HG02759 (cell line): ENCODE measurements around the gene ABCA9.
"Not testable (repeated sequence)": the region's sequence is repeated elsewhere in the genome, so short reads cannot be mapped to it uniquely, and the experiment has no call there.

Experiments
- ATAC-seq: cut with Tn5 transposase; IDR thresholded peaks from one replicate; pipeline ENCODE4 v1.9.1; 2021; ENCODE audit warnings: mild to moderate bottlenecking, moderate library complexity; ENCODE audit not compliant: unreplicated experiment

The ABCA9 gene

DNA sequence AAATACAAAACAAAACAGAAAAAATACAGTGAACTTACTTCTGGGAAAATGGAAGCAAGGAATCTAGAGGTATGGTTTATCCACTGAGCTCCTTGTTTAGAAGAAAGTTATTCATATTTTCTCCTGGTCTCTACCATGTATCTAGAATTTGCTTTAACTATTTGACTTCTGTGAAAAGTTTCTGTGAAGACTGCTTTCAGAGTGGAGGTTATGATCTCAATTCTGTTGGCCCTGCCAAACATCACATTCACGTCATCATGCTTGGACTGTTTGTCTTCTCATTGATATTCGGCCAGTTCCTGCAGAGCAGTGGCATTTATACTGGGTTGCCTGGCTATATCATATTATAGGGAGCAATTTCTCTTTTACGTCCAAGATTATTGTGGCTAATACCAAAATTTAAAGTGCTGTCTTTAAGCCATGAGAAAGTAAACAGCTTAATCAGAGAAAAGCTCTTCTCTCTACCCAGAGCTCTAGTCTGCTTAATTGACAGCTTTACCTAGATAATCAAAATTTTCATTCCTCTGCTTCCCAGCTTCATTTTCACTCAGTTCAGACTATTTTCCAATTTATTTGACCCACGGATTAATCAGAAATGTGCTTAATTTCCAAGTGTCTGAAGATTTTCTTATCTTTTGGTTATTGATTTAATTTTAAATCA lies 105.4 kb downstream of the ABCA9 start, which contains the start of gene ABCA8:
Gene ABCA8 (minus strand): TSS at position 212 of the 661 bp plus-strand sequence. CDS start 13,358 bp downstream, outside the sequence.
- ATAC-seq, result no peak

DNA sequence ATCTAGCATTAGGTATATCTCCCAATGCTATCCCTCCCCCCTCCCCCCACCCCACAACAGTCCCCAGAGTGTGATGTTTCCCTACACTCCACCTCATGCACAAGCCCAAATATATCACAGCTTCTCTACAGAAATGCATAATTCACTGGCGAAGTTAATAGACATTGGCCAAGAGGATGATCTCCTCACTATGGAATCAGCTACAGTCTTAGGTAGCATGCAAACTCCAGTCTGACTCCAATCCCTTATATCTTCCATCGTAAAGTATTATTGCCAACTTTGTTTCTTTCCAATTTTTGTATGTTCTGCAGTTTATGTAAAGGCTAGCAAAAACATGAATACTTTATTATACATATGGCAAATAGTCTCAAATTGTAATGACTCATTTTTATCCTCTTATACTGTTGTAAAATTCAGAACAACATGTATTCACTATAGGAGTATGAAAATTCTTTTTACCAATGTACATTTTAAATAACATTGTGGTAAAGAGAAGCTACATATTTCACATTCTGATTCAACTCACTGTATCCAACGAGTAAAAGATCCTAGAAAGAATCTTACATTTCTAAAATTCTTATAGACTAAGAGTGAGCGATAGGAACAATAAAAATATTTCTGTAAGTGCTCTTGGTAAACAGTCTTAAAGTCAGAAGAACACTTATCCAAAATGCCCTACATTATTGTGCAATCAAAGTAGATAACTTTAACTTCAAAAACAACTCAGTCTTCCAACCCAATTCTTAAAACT lies 106.4 kb downstream of the ABCA9 start:
- ATAC-seq, result no peak

DNA sequence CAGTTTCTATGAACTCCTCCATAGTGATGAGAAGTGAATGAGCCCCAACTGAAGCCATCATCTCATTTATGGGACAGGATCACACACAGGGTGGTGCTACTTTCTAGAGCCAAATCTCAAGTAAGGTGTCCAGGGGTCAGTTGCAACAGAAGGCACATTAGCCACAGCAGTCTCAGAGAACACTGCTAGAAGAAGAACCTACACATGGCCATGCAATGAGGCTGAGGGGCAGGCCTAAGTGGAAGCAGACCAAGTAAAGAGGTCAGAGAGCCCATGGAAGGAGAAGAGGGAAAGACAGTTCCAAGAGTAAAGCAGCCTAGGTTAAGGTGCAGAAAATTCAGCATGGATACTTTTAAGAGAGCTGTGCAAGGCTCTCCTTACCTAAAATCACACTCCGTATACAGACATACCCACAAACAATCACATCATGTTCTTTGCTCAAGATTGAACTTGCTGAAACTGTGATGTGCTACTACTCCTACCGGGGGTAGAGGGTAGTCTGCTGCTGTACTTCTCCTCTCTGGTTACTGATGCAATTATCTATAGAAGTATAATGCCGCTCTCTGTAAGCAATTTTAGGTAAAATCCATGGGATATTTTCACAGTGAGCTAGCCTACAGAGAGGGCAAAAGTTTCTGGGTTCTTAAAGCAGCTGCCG lies 107.3 kb downstream of the ABCA9 start:
- no peak for ATAC-seq

DNA sequence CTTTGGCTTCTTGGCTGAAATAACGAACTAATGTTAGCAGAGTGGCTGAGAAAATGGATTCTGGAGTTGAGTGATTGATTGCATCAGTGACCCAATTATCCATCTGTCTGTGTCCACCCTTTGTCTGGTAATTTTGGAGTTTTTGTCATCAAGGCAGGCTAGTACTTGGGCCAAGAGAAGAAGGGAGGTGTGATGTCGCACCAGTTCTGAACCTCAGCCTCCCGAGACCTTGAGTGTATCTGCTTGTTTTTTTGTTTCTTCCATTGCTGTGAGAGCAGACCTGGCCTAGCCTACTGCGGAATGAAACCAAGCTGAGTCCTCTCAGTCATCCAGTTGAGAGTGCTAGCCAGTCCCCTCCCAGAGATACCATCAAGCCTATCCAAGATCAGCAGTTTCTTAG lies 110.0 kb downstream of the ABCA9 start:
- ATAC-seq, result no peak

DNA sequence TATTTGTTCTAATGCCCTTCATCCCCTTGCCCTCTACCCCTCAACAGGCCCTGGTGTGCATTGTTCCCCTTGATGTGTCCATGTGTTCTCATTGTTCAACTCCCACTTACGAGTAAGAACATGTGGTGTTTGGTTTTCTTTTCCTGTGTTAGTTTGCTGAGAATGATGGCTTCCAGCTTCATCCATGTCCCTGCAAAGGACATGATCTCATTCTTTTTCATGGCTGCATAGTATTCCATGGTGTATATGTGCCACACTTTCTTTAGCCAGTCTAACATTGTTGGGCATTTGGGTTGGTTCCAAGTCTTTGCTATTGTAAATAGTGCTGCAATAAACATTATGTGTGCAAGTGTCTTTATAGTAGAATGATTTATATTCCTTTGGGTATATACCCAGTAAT lies 112.9 kb downstream of the ABCA9 start:
- ATAC-seq, result not testable (repeated sequence)

DNA sequence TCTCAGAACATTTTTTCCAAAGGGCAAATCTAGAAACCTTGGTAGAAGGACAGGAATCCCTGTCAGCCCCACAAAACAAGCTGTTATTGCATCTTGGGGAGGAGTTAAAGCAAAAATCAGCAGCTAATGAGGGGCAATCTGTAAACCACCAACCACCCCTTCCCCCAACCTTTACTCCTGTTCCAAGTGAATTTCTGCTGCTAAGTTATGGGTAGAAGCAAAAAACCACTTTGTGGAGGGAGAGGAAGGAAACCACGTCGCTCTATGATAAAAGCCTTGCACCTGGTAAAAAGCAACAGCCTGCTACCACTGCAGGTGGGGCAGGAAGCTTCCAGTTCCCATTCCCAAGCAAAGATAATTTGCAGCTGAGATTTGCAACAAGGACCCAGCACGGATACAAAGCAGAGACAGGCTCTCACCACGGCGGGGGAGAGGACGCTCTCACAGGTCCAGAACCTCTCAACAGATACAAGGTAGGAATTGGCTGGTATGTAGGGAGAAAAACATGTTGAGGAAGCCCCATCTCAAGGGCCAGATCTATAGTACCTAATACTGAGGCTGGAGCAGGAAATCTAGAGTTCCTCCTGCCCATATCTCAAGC lies 116.2 kb downstream of the ABCA9 start:
- ATAC-seq, result no peak

DNA sequence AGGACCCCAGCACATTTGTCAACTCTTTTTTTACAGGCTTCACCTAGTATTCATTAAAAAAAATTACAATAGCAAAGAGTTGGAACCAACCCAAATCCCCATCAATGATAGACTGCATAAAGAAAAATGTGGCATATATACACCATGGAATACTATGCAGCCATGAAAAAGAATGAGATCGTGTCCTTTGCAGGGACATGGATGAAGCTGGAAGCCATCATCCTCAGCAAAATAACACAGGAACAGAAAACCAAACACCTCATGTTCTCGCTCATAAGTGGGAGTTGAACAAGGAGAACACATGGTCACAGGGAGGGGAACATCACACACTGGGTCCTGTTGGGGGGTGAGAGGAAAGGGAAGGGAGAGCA lies 116.9 kb downstream of the ABCA9 start:
- ATAC-seq, result not testable (repeated sequence)

DNA sequence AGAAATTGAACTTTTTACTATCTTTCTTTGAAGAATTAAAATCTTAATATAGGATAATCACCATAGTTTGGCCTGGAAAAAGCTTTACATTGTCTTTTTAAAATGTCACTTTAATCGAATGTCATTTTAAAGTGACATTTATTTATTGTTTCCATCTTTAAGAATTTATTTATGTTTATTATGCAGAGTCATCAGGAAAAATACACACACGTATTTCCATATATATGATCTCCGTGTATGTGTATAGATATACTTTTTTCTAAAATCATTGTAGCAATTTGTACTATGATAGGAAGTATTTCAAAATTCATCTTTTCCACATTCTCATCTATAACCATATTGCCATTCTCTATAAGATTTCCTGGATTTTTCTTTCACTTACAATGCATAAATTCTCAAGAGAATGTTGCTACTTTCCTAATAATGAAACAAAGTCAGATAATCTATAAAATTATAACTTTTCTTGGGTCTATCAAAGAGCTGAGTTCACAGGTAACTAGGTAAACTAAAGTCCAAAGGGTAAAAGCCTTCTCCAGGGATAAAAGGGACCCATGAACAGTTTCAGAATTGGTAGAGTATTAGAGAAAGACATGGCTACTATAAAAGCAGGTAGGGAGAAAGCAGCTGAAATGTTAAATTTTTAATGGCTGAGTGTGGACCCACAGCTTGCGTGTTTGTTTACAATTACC lies 117.5 kb downstream of the ABCA9 start:
- no peak for ATAC-seq

DNA sequence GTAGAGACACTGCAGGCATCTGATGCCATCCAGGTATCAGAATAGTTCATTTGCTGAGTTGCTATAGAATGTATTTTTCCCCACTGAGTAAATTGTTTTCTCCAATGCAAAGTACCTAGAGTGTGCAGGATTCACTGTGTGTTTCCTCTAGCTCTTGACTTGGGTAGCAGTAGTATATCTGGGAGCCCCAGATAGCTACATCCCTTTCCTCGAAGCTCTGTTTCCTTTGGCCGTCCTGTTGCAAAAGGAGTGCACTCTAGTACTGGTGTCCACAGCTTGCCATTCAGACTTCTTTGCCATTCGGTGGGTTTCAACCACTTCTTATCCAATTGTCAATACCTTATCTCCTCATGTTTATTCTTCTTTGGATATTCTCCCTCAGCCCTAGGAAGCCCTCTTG lies 118.3 kb downstream of the ABCA9 start:
- no peak for ATAC-seq

DNA sequence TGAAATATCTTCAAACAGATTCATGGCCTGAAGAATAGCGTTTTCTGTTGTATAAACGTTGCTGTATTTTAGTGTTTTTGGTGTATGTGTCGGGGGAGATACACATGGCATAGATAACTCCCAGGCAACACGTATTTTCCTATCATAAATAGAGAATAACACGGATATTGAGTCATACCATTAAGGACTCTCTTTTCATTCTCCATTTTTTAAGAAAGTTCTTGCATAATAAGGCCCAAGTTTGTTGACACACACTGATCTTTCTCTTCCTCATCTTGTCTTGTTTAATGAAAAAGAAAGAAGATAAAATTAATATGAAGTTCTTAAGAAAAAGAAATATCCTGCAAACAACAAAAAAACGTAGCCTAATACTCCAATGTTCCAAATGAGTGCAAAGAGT lies 119.0 kb downstream of the ABCA9 start:
- no peak for ATAC-seq

DNA sequence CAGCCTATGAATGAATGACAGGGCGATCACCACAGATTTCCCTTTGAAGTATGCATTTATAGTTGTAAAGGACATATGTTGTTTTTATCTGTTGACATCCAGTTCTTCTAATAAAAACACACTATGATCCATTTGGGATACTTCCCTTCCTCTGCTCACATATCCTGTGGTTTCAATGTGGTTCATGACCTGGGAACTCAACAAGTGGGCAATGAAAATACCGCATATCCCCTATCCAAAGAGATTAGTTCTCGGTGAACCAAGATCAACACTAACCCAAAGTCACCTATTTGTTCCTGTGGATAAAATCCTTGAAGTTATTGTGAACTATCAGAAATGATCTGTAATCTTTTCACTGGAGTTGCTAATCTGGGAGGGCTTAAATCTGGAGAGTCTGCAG lies 121.5 kb downstream of the ABCA9 start:
- no peak for ATAC-seq

DNA sequence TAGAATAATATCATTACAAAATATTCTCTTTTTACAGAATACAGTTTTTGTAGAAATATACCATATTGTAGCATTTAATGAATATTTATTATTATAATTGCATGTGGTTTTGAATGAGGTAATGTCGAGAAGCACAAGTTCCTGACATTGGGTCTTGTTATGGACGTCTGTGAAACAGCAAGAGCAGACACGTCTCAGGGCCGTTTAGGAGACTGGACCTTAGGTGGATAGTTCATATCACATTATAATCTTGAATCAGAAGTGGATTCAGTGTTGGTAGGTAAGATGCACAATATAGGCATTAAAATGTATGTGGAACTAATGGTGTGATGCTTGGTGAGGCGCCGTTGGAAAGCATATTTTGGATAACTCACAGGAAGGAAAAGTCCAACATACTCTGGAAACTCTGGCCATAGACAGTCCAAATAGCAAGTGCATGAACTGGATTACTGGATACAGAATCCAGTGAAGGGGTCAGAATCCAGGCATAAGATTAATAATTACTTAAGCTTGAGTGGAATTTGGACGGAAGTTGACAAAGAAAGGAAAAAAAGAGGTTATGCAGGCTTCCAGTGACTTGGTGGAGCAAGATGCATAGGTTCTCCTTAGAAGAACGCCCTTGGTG lies 122.7 kb downstream of the ABCA9 start:
- ATAC-seq, result no peak

DNA sequence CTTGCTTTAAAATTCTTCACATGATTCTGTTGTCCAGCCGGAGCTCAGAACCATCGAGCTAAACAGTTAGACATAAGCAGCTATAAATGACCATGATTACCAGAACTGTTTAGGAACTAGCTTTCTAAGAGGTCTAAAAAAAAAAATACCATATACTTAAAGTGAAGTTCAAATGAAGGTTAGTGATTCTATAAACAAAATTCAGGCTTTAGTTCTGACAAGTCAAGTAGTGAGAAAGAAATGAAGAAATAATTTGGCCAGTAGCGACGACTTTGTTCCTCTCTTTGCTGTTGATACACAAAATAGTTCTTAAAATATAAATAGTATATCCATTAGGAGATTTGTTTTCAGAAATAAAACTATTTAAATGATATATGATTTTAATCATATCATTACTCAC lies 133.2 kb downstream of the ABCA9 start:
- no peak for ATAC-seq

DNA sequence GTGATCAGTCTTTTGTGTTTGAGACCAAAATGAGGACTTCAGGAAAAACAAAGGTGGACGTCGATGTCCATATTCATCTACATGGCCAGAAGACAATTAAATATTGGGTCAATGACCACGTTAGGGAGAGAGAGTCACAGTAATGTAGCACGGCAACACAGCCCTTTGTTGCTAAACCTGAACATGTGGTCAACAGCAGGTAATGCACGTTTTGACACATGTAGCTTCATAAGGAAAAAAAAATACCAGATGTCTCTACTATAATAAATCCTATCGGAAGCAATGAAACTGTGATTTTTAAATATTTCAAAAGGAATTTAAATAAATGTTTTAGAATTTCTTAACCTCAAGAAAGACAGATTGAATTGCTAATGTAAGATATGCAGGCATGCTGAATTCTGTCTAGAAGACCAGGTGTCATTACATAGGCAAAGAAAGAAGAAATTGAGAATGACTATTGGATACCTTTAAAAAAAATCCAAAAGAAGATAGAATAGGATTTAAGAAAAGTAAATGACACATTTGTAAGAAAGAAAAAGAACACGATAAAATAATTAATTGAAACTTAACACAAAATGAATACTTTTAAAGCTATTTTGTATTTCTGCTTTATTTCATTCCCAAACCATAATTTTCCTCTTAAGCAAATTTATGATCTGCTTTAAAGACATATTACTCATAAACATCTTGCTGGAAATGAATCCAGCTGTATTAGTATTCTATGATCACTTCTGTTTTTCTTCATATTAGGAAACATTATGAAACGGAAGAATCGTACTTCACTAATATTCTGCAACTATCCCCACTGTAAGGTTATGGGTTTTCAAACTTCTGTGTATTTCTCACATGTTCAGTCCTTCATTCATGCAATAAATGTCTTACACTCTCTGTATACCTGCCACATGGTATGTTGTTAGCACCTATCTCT lies 135.7 kb downstream of the ABCA9 start:
- ATAC-seq, result no peak
